GM21515 (cell line): Measurements from ENCODE around the gene SLC26A2.

Source experiments
- ATAC-seq: cut with Tn5 transposase; IDR thresholded peaks from one replicate; pipeline ENCODE4 v1.9.1; 2021; ENCODE audit not compliant: unreplicated experiment

SLC26A2 gene

GRCh38 chr5:149960272-149961185 lies at the start of gene SLC26A2:
SLC26A2 (plus strand) TSS chr5:149960758; CDS start chr5:149977653, 16,895 bp downstream.
- peak; percentile 99 for ATAC-seq

- ATAC-seq: no peak
Measured at GRCh38 chr5:149911031-149911430, 49.5 kb upstream of the SLC26A2 start.

- ATAC-seq: no peak
Measured at GRCh38 chr5:149912226-149912871, 48.2 kb upstream of the SLC26A2 start.

DNA sequence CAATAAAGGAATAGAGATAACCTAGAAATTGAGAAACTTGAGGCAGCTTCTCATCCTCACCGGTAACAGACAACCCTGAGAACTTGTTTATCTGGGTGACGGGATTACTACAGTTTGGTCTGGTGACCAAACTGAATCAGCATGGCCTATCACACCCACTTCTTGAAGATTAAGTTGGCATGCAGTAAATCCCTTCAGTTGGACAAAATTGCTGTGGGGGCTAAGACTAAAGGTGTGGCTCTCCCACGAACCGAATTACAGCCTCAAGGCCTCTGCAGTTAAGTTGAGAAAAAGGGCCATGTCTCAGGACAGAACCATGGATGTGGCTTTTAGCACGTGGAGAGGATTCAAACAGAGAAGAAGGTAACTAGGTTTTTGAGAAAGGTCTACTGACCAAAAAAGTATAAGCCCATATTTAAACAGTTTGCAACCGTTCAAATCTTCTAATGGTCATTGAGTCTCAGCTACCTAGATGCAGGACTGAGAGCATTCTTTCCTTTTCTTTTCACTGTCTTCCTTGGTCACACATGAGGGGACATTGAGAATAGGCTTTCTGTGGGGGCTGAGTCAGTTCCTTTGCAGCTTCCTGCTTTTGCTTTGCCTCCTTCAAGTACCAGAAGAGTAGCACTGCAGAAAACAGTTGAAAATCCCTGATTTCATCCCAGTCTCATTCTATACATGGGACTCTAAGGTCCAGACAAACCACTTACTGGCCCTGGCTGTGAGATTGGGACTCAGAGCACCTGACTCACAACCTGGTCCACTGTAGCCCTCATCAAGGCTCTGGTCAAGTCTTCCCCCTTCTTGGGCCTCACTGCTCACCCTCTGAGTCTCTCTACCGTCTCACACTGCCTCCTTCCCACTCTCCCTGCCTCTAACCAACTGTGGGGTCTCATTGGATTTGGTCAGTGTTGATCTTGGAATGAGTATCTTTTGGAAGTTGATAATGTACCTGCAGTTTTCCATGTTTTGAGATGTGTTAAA lies 46.8 kb upstream of the SLC26A2 start:
- ATAC-seq: no peak

DNA sequence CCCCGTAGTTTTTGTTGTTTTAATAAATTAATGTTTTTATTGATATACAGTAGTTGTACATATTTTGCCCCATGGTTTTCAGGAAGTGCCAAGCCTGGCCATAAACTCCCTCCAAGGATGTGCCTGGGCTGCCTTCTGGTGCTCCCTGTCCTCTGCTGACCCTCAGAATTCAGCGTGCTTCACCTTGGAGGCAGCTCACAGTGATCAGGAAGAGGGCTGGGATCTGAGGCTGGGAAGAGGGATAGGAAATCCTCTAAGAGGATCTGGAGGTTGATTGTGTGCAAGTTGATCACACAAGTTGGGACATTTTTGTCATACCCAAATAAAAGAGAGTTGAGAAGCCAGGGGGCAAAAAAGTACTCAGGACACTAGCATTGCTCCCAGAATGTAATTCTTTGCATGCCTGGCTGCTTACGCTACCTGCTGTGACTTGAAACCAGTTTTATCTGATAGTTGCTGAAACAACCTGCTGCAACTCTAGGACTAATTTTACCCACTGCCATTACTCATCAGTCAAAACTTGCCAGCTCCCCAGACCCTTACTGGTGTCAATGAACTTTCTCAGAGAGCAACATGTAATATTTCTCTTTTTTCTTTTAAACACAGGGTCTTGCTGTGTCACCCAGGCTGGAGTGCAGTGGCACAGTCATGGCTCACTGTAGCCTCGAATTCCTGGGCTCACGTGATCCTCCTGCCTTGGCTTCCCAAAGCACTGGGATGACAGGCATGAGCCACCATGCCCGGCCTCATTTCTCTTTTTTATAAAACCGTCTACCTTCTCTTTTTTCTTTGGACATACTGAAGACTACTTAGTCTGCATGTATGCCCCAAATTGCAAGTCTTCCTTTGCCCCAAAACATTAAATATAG lies 44.9 kb upstream of the SLC26A2 start:
- ATAC-seq: no peak

DNA sequence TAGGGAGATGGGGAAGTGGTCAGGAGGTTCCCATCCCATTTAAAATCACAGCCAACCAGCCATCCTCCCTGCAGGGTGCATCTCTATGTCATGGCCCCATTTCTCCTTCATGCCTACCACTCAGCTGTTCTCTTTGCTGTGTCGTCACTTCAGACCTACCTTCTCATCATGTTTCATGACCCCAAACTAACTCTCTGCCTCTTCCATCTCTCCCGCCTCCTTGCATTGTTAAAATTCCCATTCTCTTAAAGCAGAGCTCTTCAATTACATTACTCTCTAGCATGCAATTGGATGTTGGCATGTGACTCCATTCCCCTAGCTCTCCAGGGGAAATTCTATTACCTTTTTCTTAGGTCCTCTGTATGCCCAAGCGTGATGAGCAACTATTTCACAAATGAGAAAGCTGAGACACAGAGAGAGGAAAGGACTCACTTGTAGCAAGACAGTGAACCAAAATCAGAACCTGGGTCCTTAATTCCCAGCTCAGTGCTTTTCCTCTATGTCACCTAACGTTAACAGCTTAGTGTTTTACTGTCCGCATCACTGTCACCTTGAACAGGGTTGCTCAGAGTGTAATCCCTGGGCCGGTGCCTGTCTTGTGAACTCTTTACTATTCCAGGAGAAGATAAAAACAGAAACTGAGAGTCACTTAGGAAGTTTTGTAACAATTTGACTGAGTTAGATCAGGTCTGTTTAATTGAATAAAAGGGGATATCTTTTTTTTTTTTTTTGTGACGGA lies 44.1 kb upstream of the SLC26A2 start:
- ATAC-seq: no peak

DNA sequence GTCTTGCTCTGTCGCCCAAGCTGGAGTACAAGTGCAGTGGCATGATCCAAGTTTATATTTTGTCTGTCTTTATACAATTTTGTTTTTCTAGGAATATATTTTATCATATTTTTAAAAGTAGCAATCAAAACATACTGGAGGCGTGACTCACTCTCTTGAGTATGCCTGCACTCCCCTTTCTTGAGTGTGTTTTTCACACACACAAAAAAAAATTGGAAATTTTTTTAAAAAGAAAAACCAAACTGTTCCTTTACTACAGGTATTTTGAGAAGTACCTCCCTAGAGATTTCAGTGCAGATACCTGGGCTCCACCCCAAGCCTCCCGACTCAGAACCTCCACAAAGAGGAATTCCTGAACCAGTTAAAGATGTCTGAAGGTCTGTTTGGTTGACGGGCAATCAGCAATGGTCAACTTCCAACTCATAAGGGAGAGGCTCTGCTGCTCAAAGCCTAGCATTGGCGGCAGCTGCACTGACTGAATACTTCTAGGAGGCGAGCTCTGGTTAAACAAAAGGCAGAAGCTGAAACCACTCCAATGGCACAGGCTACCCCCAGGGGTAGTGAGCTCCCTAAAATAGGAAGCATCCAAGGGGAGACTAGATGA lies 43.4 kb upstream of the SLC26A2 start:
- no peak for ATAC-seq

DNA sequence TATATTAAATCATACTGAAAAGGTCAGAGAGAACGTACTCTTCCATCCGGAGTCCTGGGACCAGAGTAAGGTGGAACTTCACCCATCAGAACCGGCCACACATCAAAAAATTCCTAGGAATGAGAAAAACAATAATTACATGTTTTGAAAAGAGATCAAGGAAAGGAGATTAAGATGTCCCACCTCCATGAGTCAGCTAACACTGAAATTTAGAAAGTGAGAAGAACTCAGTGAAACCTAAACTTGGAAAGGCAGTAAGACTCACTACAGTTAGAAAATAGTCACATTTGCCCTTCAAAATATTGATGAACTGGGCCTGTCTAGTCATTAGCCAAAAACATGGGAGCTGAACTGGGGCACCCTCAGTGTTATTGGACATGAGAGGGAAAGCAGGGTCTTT lies 39.0 kb upstream of the SLC26A2 start:
- no peak for ATAC-seq

DNA sequence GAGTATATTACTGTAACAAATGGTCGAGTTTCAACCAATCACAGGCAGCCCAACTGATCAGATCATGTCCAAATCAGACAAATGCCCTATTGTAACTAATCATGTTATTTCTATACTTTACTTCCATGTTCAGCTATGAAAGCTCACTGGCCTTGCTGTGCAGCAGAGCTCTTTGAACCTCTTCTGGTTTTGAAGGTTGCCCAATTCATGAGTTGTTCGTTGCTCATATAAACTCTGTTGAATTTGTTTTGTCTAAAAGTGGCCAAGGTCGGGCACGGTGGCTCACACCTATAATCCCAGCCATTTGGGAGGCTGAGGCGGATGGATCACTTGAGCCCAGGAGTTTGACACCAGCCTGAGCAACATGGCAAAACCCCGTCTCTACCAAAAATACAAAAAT lies 37.6 kb upstream of the SLC26A2 start:
- no peak for ATAC-seq

DNA sequence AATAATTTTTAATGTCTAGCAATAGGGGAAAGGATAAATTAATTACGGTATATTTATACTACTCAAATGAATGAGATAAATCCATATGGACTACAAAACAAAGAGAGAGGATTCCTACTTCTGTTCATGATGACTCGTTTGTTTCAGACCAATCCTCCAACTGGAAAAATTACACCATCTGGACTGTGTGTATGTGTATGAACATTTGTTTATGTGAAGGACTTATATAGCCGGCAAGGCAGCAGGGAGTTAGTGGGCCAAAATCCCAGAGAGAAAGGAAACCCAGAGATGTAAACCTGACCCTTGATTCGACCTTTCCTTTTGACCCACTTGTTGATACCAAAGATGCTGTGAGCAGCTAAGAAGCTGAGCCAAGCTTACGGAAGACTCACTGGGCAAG lies 36.1 kb upstream of the SLC26A2 start:
- ATAC-seq: no peak

GRCh38 chr5:149930043-149930748 lies 30.4 kb upstream of the SLC26A2 start:
- no peak for ATAC-seq

DNA sequence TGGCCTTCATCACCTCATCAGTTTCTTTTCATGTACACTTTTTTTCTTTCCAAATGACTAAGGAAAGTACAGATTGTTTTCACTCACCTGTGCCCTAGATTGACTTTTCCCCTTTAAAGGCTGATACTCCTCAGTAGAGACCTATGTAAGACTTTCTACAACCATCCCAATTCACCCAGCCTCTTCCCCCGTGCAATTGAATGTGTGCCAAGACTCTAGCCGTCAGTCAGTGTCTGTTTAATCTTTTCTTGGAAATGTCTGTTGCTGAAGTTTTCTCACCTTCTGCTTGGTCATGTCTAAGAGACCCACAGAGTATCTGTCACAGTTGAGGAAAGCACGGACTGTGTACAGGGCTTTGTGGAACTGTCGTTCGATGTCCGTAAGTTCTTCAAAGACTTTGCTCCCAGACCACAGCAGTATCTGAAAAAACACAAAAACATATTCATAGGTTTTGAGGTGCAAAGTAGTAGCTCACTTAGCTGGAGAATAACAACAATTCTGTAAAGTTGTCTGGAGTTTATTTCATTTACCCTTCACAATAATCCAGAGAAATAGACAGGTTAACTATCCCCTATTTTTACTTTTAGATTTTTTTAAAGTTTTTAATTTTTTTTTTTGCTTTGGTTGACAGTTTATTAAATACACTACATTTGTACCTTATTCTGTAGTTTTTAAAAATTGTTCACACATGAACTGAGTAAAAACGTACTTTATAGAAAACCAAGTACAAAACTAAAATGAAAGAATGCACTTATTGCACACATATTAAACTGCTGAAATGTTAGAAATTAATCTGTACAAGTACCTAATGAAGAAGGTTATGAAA lies 29.6 kb upstream of the SLC26A2 start:
- no peak for ATAC-seq

GRCh38 chr5:149931992-149932436 lies 28.5 kb upstream of the SLC26A2 start:
- ATAC-seq: no peak

DNA sequence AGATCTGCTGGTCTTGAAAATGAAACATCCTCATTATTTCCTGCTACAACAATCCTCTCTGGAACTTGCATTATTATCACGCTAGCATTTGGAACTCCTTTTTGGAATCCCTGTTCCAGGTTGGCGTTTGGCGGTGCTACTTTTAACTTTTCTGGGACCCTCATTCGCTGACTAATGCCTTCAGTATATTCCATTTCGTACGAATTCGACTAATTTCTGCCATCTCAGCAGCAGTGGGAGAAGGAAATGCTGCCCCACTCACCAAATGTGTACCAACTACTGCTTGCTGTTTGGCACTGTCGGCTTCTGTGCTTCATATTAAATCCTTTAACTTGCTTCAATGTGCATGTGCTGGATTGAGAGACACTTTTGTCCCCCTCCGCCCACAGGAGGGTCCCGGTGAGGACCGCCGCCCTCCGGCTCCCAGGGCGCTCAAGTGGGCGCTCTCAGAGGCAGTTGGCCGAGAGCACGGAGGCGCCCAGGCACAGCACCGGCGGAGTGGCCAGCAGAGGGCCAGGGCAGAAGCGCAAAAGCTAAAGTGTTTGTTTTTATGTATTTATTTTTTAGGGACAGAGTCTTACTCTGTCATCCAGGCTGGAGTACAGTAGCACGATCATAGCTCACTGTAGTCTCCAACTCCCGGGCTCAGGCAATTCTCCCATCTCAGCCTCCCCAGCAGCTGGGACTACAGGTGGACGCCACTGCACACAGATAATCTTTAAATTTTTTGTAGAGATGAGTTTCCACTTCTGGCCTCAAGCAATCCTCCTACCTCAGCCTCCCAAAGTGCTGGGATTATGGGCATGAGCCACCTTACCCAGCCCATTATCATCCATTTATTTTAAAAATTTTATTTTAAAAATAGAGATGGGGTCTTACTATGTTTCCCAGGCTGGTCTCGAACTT lies 27.9 kb upstream of the SLC26A2 start:
- no peak for ATAC-seq

GRCh38 chr5:149935431-149935901 lies 25.1 kb upstream of the SLC26A2 start:
- ATAC-seq: no peak

- no peak for ATAC-seq
Measured at GRCh38 chr5:149936044-149936699, 24.4 kb upstream of the SLC26A2 start.
